OCI-LY7 (cell line): ENCODE data around the gene TBC1D7. TPM values are rescaled to one million over a fixed set of nuclear protein-coding genes. Genes with fewer than 3 reads are reported as not detected.

Source experiments
- BruUV-seq: library from RNA; stranded (reverse); fragments of 400-500 nt; replicated peaks from 2 replicates; lab custom pipeline; 2021; lab: Mats Ljungman, UMichigan
- CTCF ChIA-PET: fragments of 300-600 bp; sonication (Branson Sonifier 250); formaldehyde crosslinking; loops from one replicate; lab custom pipeline; 2022; ENCODE audit warnings: antibody characterized with exemption; ENCODE audit not compliant: unreplicated experiment; lab: Charles Lee
- POLR2A ChIA-PET: fragments of 300-600 bp; sonication (Branson Sonifier 250); formaldehyde crosslinking; loops from one replicate; lab custom pipeline; 2022; ENCODE audit warnings: antibody characterized with exemption; lab: Charles Lee
- DNase-seq: peaks from one replicate; pipeline ENCODE4 v3.0.0-alpha.2; 2015; ENCODE audit warnings: low spot score
- H2AFZ ChIP-seq: fragments of 200-600 bp; sonication (generic), shearing (Covaris generic); 2 replicates; pipeline ENCODE4 v1.6.1; 2014; ENCODE audit warnings: mild to moderate bottlenecking, antibody characterized with exemption, low read length, moderate library complexity
- H3K27ac ChIP-seq: fragments of 200-600 bp; sonication (generic); 2 replicates; pipeline ENCODE4 v1.5.1; 2014; ENCODE audit warnings: mixed run types, low read depth, mild to moderate bottlenecking, moderate library complexity, low read length, inconsistent platforms; ENCODE audit not compliant: poor library complexity, severe bottlenecking
- H3K36me3 ChIP-seq: fragments of 200-600 bp; sonication (generic); 2 replicates; pipeline ENCODE4 v1.6.1; 2014; ENCODE audit warnings: mild to moderate bottlenecking, antibody characterized with exemption, low read length, moderate library complexity, mixed read lengths; ENCODE audit not compliant: insufficient read depth
- H3K4me1 ChIP-seq: fragments of 200-600 bp; sonication (generic); 2 replicates; pipeline ENCODE4 v1.5.1; 2014; ENCODE audit warnings: mild to moderate bottlenecking, low read length; ENCODE audit not compliant: insufficient read depth, poor library complexity, severe bottlenecking
- H3K4me2 ChIP-seq: fragments of 200-600 bp; sonication (generic); 2 replicates; pipeline ENCODE4 v1.6.1; 2014; ENCODE audit warnings: mild to moderate bottlenecking, low read length
- H3K4me3 ChIP-seq: fragments of 200-600 bp; sonication (generic); 2 replicates; pipeline ENCODE4 v1.5.1; 2014; ENCODE audit warnings: mild to moderate bottlenecking, low read depth, low read length; ENCODE audit not compliant: poor library complexity, severe bottlenecking
- H3K79me2 ChIP-seq: fragments of 200-600 bp; sonication (generic); 2 replicates; pipeline ENCODE4 v1.6.1; 2016; ENCODE audit warnings: low read depth, mild to moderate bottlenecking, low read length, moderate library complexity, mixed read lengths; ENCODE audit not compliant: insufficient read depth
- H3K9me2 ChIP-seq: fragments of 200-600 bp; sonication (generic); 2 replicates; pipeline ENCODE4 v1.6.1; 2016; ENCODE audit warnings: mild to moderate bottlenecking, low read length, mixed read lengths; ENCODE audit not compliant: insufficient read depth
- H3K9me3 ChIP-seq: fragments of 200-600 bp; sonication (generic); 2 replicates; pipeline ENCODE4 v1.6.1; 2014; ENCODE audit warnings: mild to moderate bottlenecking, mixed run types, low read length, mixed read lengths
- H4K20me1 ChIP-seq: fragments of 200-600 bp; sonication (generic); 2 replicates; pipeline ENCODE4 v1.6.1; 2014; ENCODE audit warnings: mild to moderate bottlenecking, antibody characterized with exemption, low read length, moderate library complexity, mixed read lengths; ENCODE audit not compliant: insufficient read depth
- EZH2phosphoT487 ChIP-seq: fragments of 200-600 bp; sonication (generic); IDR thresholded peaks from 2 replicates; pipeline ENCODE4 v1.6.1; 2018; ENCODE audit warnings: low read depth, borderline replicate concordance, mild to moderate bottlenecking, mixed run types, antibody characterized with exemption, low read length, moderate library complexity, mixed read lengths
- intact Hi-C: fragments of 100-400 bp; cut with micrococcal nuclease; formaldehyde crosslinking; loops from one replicate; pipeline ENCODE4 v1.10.0; 2022; ENCODE audit not compliant: unreplicated experiment
- total RNA-seq, 2 experiments: library from RNA; depleted of rRNA in 1 of 2; stranded (reverse); fragments of >200 nt in 1 of 2; shearing (Covaris generic) in 1 of 2; gene quantifications; 2 replicates each; pipeline ENCODE4 v1.2.3, GENCODE V29; 2014 to 2022
- TF ChIP-seq, protein P1 (sequence below): fragments of 200-600 bp; sonication (generic); conservative IDR thresholded peaks from 2 replicates; pipeline ENCODE4 v1.5.1; 2014; ENCODE audit warnings: mild to moderate bottlenecking, antibody characterized with exemption, low read length, moderate library complexity, mixed read lengths

The TBC1D7 gene
- total RNA-seq, 2 experiments from 2014 or later = 46.2 to 69.2 TPM

GRCh38 chr6:13352165-13352564 lies 23.8 kb upstream of the TBC1D7 start:
- H3K4me1 ChIP-seq = peaks cover 35% of the 10 kb centered on the region
- intact Hi-C loops = no loop called here
- TF ChIP-seq, protein P1, sequence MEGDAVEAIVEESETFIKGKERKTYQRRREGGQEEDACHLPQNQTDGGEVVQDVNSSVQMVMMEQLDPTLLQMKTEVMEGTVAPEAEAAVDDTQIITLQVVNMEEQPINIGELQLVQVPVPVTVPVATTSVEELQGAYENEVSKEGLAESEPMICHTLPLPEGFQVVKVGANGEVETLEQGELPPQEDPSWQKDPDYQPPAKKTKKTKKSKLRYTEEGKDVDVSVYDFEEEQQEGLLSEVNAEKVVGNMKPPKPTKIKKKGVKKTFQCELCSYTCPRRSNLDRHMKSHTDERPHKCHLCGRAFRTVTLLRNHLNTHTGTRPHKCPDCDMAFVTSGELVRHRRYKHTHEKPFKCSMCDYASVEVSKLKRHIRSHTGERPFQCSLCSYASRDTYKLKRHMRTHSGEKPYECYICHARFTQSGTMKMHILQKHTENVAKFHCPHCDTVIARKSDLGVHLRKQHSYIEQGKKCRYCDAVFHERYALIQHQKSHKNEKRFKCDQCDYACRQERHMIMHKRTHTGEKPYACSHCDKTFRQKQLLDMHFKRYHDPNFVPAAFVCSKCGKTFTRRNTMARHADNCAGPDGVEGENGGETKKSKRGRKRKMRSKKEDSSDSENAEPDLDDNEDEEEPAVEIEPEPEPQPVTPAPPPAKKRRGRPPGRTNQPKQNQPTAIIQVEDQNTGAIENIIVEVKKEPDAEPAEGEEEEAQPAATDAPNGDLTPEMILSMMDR = no peak
- TF ChIP-seq EZH2phosphoT487 = no peak
- H3K79me2 ChIP-seq = no peaks in the 10 kb centered on the region
- BruUV-seq = no TSS peak
- no peaks in the 10 kb centered on the region for H3K36me3 ChIP-seq
- no peak overlapping the region for H3K27ac ChIP-seq
- H4K20me1 ChIP-seq = no peaks in the 10 kb centered on the region
- H3K4me2 ChIP-seq = no peak overlapping the region
- H3K4me3 ChIP-seq = no peak overlapping the region
- DNase-seq = no peak
- CTCF ChIA-PET = no interaction called here
- H3K9me2 ChIP-seq = no peaks in the 10 kb centered on the region
- H2AFZ ChIP-seq = no peak overlapping the region
- POLR2A ChIA-PET = no interaction called here
- no peaks in the 10 kb centered on the region for H3K9me3 ChIP-seq

GRCh38 chr6:13351271-13351670 lies 22.9 kb upstream of the TBC1D7 start:
- peaks cover 26% of the 10 kb centered on the region for H3K4me1 ChIP-seq
- H3K9me2 ChIP-seq = no peaks in the 10 kb centered on the region
- H4K20me1 ChIP-seq = no peaks in the 10 kb centered on the region
- no peak for DNase-seq
- H3K36me3 ChIP-seq = no peaks in the 10 kb centered on the region
- intact Hi-C loops = no loop called here
- BruUV-seq = no TSS peak
- H3K4me3 ChIP-seq = no peak overlapping the region
- no peaks in the 10 kb centered on the region for H3K79me2 ChIP-seq
- H3K9me3 ChIP-seq = no peaks in the 10 kb centered on the region
- TF ChIP-seq, protein P1 = no peak
- no peak for TF ChIP-seq EZH2phosphoT487
- no peak overlapping the region for H3K27ac ChIP-seq
- no peak overlapping the region for H2AFZ ChIP-seq
- no peak overlapping the region for H3K4me2 ChIP-seq
- ChIA-PET CTCF (no interaction called here), POLR2A (interaction anchor here (0.7 kb wide), 1 partner anchor 101 kb away, joined by 4 read pairs; no protein-coding TSS in a partner anchor)

- TF ChIP-seq, protein P1 = no peak
- Histone ChIP-seq H3K79me2 (no peaks in the 10 kb centered on the region), H3K9me2 (no peaks in the 10 kb centered on the region), H3K27ac (no peak overlapping the region), H2AFZ (no peak overlapping the region), H3K4me3 (no peak overlapping the region), H3K36me3 (no peaks in the 10 kb centered on the region), H4K20me1 (no peaks in the 10 kb centered on the region), H3K4me2 (no peak overlapping the region), H3K9me3 (no peaks in the 10 kb centered on the region), H3K4me1 (peaks cover 15% of the 10 kb centered on the region)
- no peak for DNase-seq
- ChIA-PET POLR2A (interaction anchor here (1.8 kb wide), 1 partner anchor 12 kb away, joined by 4 read pairs; no protein-coding TSS in a partner anchor), CTCF (no interaction called here)
- BruUV-seq = no TSS peak
- intact Hi-C loops = no loop called here
Measured at GRCh38 chr6:13349811-13350506, 21.6 kb upstream of the TBC1D7 start.
